Tibial nerve (tissue), 4 donors: ENCODE results near the gene BRICD5.

ENCODE experiments used
- CTCF ChIP-seq, 5 experiments: fragments of 200-600 bp in 3 of 5; fragments of 450-650 bp in 2 of 5; sonication (generic) in 3 of 5; IDR thresholded peaks; one replicate each; pipeline ENCODE4 v1.5.1; 2016 to 2019; ENCODE audit warnings: antibody characterized with exemption in 5 of 5, mild to moderate bottlenecking in 3 of 5, moderate library complexity in 2 of 5
- EP300 ChIP-seq, 2 donors: sonication (generic); formaldehyde crosslinking; IDR thresholded peaks; one replicate each; pipeline ENCODE4 v1.6.1; 2017; ENCODE audit warnings: antibody characterized with exemption in 2 of 2, mild to moderate bottlenecking in 1 of 2
- POLR2A ChIP-seq, 2 donors: fragments of 450-650 bp; IDR thresholded peaks; one replicate each; pipeline ENCODE4 v1.6.1; 2017; ENCODE audit warnings: antibody characterized with exemption in 2 of 2, mild to moderate bottlenecking in 2 of 2, moderate library complexity in 2 of 2

- TF ChIP-seq CTCF (IDR thresholded peaks at IDR 0.05) (no peak), POLR2A (IDR thresholded peaks at IDR 0.05) (no peak), EP300 (IDR thresholded peaks at IDR 0.05) (no peak)
Measured at GRCh38 chr16:2179576-2179975, 31.1 kb downstream of the BRICD5 start.
